H9 (cell line): Measurements from ENCODE around the gene NYAP1. TPM values are rescaled to one million over a fixed set of nuclear protein-coding genes. Genes with fewer than 3 reads are reported as not detected.

Experiments
- DNase-seq: peaks from one replicate; pipeline ENCODE4 v3.0.0-alpha.2; 2017
- H2AFZ ChIP-seq: one replicate; pipeline ENCODE4 v1.6.1; 2013; ENCODE audit warnings: mild to moderate bottlenecking, low read length, control low read depth, moderate library complexity
- H2AK5ac ChIP-seq: 2 replicates; pipeline ENCODE4 v1.6.1; 2013; ENCODE audit warnings: low read length, control low read depth, mixed read lengths; ENCODE audit not compliant: insufficient read length
- H2BK120ac ChIP-seq: one replicate; pipeline ENCODE4 v1.6.1; 2013; ENCODE audit warnings: low read depth, mild to moderate bottlenecking, low read length, control low read depth, inconsistent platforms; ENCODE audit not compliant: poor library complexity, severe bottlenecking
- H2BK12ac ChIP-seq: 2 replicates; pipeline ENCODE4 v1.6.1; 2013; ENCODE audit warnings: low read length, control low read depth, mixed read lengths, low read depth; ENCODE audit not compliant: insufficient read length
- H2BK15ac ChIP-seq: 2 replicates; pipeline ENCODE4 v1.6.1; 2013; ENCODE audit warnings: low read depth, low read length, control low read depth
- H2BK20ac ChIP-seq: one replicate; pipeline ENCODE4 v1.6.1; 2013; ENCODE audit warnings: low read depth, mild to moderate bottlenecking, low read length, control low read depth, inconsistent platforms; ENCODE audit not compliant: poor library complexity, severe bottlenecking
- H2BK5ac ChIP-seq: 2 replicates; pipeline ENCODE4 v1.6.1; 2013; ENCODE audit warnings: low read length, control low read depth, mixed read lengths; ENCODE audit not compliant: insufficient read length
- H3K14ac ChIP-seq: 2 replicates; pipeline ENCODE4 v1.6.1; 2013; ENCODE audit warnings: low read length, control low read depth; ENCODE audit not compliant: insufficient read depth
- H3K18ac ChIP-seq: 2 replicates; pipeline ENCODE4 v1.6.1; 2013; ENCODE audit warnings: low read depth, mild to moderate bottlenecking, mixed read lengths, low read length, control low read depth; ENCODE audit not compliant: insufficient read length
- H3K23ac ChIP-seq: 2 replicates; pipeline ENCODE4 v1.6.1; 2013; ENCODE audit warnings: low read length, control low read depth, mixed read lengths, low read depth; ENCODE audit not compliant: insufficient read length
- H3K23me2 ChIP-seq: 2 replicates; pipeline ENCODE4 v1.6.1; 2013; ENCODE audit warnings: low read depth, mild to moderate bottlenecking, mixed read lengths, low read length, control low read depth; ENCODE audit not compliant: insufficient read length, poor library complexity, severe bottlenecking
- H3K27ac ChIP-seq: 2 replicates; pipeline ENCODE4 v1.5.1; 2013; ENCODE audit warnings: low read length, control low read depth, mixed read lengths, low read depth; ENCODE audit not compliant: insufficient read length
- H3K27me3 ChIP-seq: 2 replicates; pipeline ENCODE4 v1.6.1; 2013; ENCODE audit warnings: low read length, control low read depth, inconsistent platforms; ENCODE audit not compliant: insufficient read depth
- H3K4ac ChIP-seq: 2 replicates; pipeline ENCODE4 v1.6.1; 2013; ENCODE audit warnings: low read depth, mild to moderate bottlenecking, control low read depth, inconsistent platforms, low read length, moderate library complexity
- H3K4me1 ChIP-seq: 2 replicates; pipeline ENCODE4 v1.6.1; 2013; ENCODE audit warnings: low read length, control low read depth, inconsistent platforms; ENCODE audit not compliant: insufficient read depth
- H3K4me2 ChIP-seq: 2 replicates; pipeline ENCODE4 v1.6.1; 2013; ENCODE audit warnings: low read length, control low read depth, mixed read lengths; ENCODE audit not compliant: insufficient read length, insufficient read depth
- H3K56ac ChIP-seq: 2 replicates; pipeline ENCODE4 v1.6.1; 2013; ENCODE audit warnings: low read depth, mild to moderate bottlenecking, mixed read lengths, low read length, control low read depth; ENCODE audit not compliant: insufficient read length
- H3K79me1 ChIP-seq: 2 replicates; pipeline ENCODE4 v1.6.1; 2013; ENCODE audit warnings: low read depth, mild to moderate bottlenecking, moderate library complexity, low read length, control low read depth, inconsistent platforms; ENCODE audit not compliant: insufficient read depth, poor library complexity, severe bottlenecking
- H3K79me2 ChIP-seq: 2 replicates; pipeline ENCODE4 v1.6.1; 2013; ENCODE audit warnings: low read length, control low read depth, inconsistent platforms; ENCODE audit not compliant: insufficient read depth
- H3K9ac ChIP-seq: 2 replicates; pipeline ENCODE4 v1.6.1; 2013; ENCODE audit warnings: low read length, control low read depth, mixed read lengths; ENCODE audit not compliant: insufficient read length; ENCODE audit errors: extremely low read depth
- H3K9me3 ChIP-seq: one replicate; pipeline ENCODE4 v1.6.1; 2013; ENCODE audit warnings: low read depth, low read length, inconsistent platforms; ENCODE audit not compliant: control insufficient read depth
- H3T11ph ChIP-seq: one replicate; pipeline ENCODE4 v1.6.1; 2013; ENCODE audit warnings: mild to moderate bottlenecking, low read length, control low read depth, inconsistent platforms
- H4K20me1 ChIP-seq: one replicate; pipeline ENCODE4 v1.6.1; 2013; ENCODE audit not compliant: control insufficient read depth, insufficient read length, insufficient read depth
- H4K5ac ChIP-seq: 2 replicates; pipeline ENCODE4 v1.6.1; 2013; ENCODE audit warnings: low read depth, mild to moderate bottlenecking, mixed read lengths, low read length, control low read depth; ENCODE audit not compliant: insufficient read length
- H4K8ac ChIP-seq: replicated peaks from 2 replicates; pipeline ENCODE4 v1.6.1; 2013; ENCODE audit warnings: low read length, control low read depth, mixed read lengths, low read depth; ENCODE audit not compliant: insufficient read length
- H4K91ac ChIP-seq: 2 replicates; pipeline ENCODE4 v1.6.1; 2013; ENCODE audit warnings: low read depth, mild to moderate bottlenecking, moderate library complexity, mixed read lengths, low read length, control low read depth; ENCODE audit not compliant: insufficient read length
- H3K27ac Mint-ChIP-seq, 3 experiments: 2 replicates in 2 of 3; 3 replicates in 1 of 3; pipeline ENCODE4 v1.8.0; 2020 to 2021; ENCODE audit warnings: mixed read lengths in 3 of 3, mild to moderate bottlenecking in 1 of 3, moderate library complexity in 1 of 3
- H3K27me3 Mint-ChIP-seq: 2 replicates; pipeline ENCODE4 v1.8.0; 2021; ENCODE audit warnings: low read depth, mild to moderate bottlenecking, moderate library complexity, mixed read lengths
- H3K36me3 Mint-ChIP-seq, 3 experiments: 2 replicates in 2 of 3; 3 replicates in 1 of 3; pipeline ENCODE4 v1.8.0; 2020 to 2021; ENCODE audit warnings: low read depth in 3 of 3, mixed read lengths in 3 of 3; ENCODE audit not compliant: insufficient read depth in 1 of 3
- H3K4me1 Mint-ChIP-seq, 2 experiments: 2 replicates each; pipeline ENCODE4 v1.8.0; 2020; ENCODE audit warnings: mixed read lengths in 2 of 2
- H3K4me3 Mint-ChIP-seq, 2 experiments: 2 replicates in 1 of 2; 3 replicates in 1 of 2; pipeline ENCODE4 v1.8.0; 2020 to 2021; ENCODE audit warnings: mild to moderate bottlenecking in 2 of 2, mixed read lengths in 2 of 2, moderate library complexity in 1 of 2
- H3K9me3 Mint-ChIP-seq, 2 experiments: 2 replicates in 1 of 2; 3 replicates in 1 of 2; pipeline ENCODE4 v1.8.0; 2020; ENCODE audit warnings: mild to moderate bottlenecking in 2 of 2, mixed read lengths in 2 of 2, moderate library complexity in 1 of 2
- WGBS: extraction: QIAGEN DNeasy Blood & Tissue Kit; methylation state at CpG from one replicate; pipeline ENCODE4 v1.1.7; 2013; ENCODE audit warnings: missing lambda C conversion rate, low lambda C conversion rate, mixed read lengths; ENCODE audit not compliant: insufficient read length; ENCODE audit errors: extremely low coverage; 5-methylcytosine and 5-hydroxymethylcytosine counted together
- long read RNA-seq: library from polyadenylated mRNA; unstranded; transcript quantifications from one replicate; pipeline ENCODE4 v2.0.0, GENCODE V29; 2020
- total RNA-seq: library from RNA; stranded (reverse); gene quantifications from 2 replicates; pipeline ENCODE4 v1.2.1, GENCODE V29; 2021
- TF ChIP-seq, protein P1 (sequence below): fragments of 200-600 bp; sonication (generic); conservative IDR thresholded peaks from 3 replicates; pipeline ENCODE4 v1.8.0; 2021; ENCODE audit warnings: antibody characterized with exemption, mild to moderate bottlenecking

Gene NYAP1
- 3.2 and 4.0 TPM in 2 replicates for total RNA-seq
- long read RNA-seq = 0 reads

- H3K9me3 ChIP-seq = no peaks in the 10 kb centered on the region
- Mint-ChIP-seq H3K36me3 (peaks cover 0 to 8% (median 0%) of the 10 kb centered on the region in 3 experiments; a peak in 1 of 7 replicates), H3K4me3 (peak within 1 kb of the TSS; percentile 70 to 86), H3K4me1 (peaks cover 24 to 36% of the 10 kb centered on the region in 2 experiments), H3K27me3 (no peaks in the 10 kb centered on the region), H3K9me3 (peaks cover 0 to 2% of the 10 kb centered on the region in 2 experiments; a peak in 2 of 5 replicates), H3K27ac (peak within 1 kb of the TSS in 2 of 3 experiments; percentile 70 to 77; a peak in 2 of 7 replicates)
- H3K23ac ChIP-seq = no peak within 1 kb of the TSS
- H2AK5ac ChIP-seq = no peak within 1 kb of the TSS
- H4K8ac ChIP-seq = no peak within 1 kb of the TSS
- H3K9ac ChIP-seq = peak within 1 kb of the TSS; percentile 15
- H2BK12ac ChIP-seq = no peak within 1 kb of the TSS
- H3K79me1 ChIP-seq = no peaks in the 10 kb centered on the region
- no peak within 1 kb of the TSS for H3K27ac ChIP-seq
- TF ChIP-seq, protein P1, sequence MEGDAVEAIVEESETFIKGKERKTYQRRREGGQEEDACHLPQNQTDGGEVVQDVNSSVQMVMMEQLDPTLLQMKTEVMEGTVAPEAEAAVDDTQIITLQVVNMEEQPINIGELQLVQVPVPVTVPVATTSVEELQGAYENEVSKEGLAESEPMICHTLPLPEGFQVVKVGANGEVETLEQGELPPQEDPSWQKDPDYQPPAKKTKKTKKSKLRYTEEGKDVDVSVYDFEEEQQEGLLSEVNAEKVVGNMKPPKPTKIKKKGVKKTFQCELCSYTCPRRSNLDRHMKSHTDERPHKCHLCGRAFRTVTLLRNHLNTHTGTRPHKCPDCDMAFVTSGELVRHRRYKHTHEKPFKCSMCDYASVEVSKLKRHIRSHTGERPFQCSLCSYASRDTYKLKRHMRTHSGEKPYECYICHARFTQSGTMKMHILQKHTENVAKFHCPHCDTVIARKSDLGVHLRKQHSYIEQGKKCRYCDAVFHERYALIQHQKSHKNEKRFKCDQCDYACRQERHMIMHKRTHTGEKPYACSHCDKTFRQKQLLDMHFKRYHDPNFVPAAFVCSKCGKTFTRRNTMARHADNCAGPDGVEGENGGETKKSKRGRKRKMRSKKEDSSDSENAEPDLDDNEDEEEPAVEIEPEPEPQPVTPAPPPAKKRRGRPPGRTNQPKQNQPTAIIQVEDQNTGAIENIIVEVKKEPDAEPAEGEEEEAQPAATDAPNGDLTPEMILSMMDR = no peak
- H3K4ac ChIP-seq = no peak within 1 kb of the TSS
- H4K20me1 ChIP-seq = no peaks in the 10 kb centered on the region
- no peak within 1 kb of the TSS for H2BK20ac ChIP-seq
- peak within 1 kb of the TSS; percentile 93 for H3K4me2 ChIP-seq
- whole genome bisulfite sequencing = no CpG with 5 or more reads among the region's 45 CpGs
- peaks cover 7% of the 10 kb centered on the region for H3K23me2 ChIP-seq
- H3K18ac ChIP-seq = peak within 1 kb of the TSS; percentile 33
- H3T11ph ChIP-seq = no peak within 1 kb of the TSS
- no peak within 1 kb of the TSS for H2AFZ ChIP-seq
- H4K91ac ChIP-seq = no peak within 1 kb of the TSS
- H2BK120ac ChIP-seq = no peak within 1 kb of the TSS
- no peak within 1 kb of the TSS for H3K56ac ChIP-seq
- H2BK5ac ChIP-seq = no peak within 1 kb of the TSS
- H3K4me1 ChIP-seq = no peaks in the 10 kb centered on the region; the same call in 1 of the 2 replicates
- no peak within 1 kb of the TSS; the same call in 1 of the 2 replicates for H2BK15ac ChIP-seq
- H3K14ac ChIP-seq = peak within 1 kb of the TSS; percentile 31; the same call in 1 of the 2 replicates
- no peaks in the 10 kb centered on the region for H3K27me3 ChIP-seq
- no peak within 1 kb of the TSS for H4K5ac ChIP-seq
- peak; percentile 79 for DNase-seq
- no peaks in the 10 kb centered on the region for H3K79me2 ChIP-seq
Measured at GRCh38 chr7:100483722-100484672, at the start of gene NYAP1. TSS of gene NYAP1 (plus strand) at chr7:100483927. CDS start at chr7:100485312, 1,385 bp downstream.
